DOHH2 (cell line): ENCODE results near the gene ACTRT3.

Experiments
- EZH2phosphoT487 ChIP-seq: fragments of 200-600 bp; sonication (generic); IDR thresholded peaks from 2 replicates; pipeline ENCODE4 v1.6.1; 2017; ENCODE audit warnings: borderline replicate concordance, mild to moderate bottlenecking, antibody characterized with exemption, low read length, moderate library complexity, mixed read lengths
- TF ChIP-seq, protein P1 (sequence below): fragments of 200-600 bp; sonication (generic); IDR thresholded peaks from one replicate; pipeline ENCODE4 v1.5.1; 2014; ENCODE audit warnings: antibody characterized with exemption, mild to moderate bottlenecking, low read depth, low read length; ENCODE audit not compliant: poor library complexity, severe bottlenecking

DNA sequence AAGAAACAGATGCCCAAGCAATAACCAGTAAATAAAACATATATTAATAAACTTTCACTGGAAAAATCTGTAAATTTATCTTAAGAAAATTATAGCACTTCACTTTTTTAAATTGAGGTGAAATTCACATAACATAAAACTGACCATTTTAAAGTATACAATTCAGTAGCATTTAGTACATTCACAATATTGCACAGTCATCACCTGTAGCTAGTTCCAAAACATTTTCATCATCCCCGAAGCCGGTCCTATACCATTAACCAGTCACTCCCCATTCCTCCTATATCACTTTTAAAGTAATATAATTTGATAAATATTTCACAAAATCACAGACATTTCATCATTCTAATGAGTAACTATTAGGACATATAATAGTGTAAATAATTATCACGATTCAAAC is 35.3 kb upstream of the ACTRT3 start:
- TF ChIP-seq, protein P1, sequence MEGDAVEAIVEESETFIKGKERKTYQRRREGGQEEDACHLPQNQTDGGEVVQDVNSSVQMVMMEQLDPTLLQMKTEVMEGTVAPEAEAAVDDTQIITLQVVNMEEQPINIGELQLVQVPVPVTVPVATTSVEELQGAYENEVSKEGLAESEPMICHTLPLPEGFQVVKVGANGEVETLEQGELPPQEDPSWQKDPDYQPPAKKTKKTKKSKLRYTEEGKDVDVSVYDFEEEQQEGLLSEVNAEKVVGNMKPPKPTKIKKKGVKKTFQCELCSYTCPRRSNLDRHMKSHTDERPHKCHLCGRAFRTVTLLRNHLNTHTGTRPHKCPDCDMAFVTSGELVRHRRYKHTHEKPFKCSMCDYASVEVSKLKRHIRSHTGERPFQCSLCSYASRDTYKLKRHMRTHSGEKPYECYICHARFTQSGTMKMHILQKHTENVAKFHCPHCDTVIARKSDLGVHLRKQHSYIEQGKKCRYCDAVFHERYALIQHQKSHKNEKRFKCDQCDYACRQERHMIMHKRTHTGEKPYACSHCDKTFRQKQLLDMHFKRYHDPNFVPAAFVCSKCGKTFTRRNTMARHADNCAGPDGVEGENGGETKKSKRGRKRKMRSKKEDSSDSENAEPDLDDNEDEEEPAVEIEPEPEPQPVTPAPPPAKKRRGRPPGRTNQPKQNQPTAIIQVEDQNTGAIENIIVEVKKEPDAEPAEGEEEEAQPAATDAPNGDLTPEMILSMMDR, result no peak
- no peak for TF ChIP-seq EZH2phosphoT487
